ENCODE data around the gene LANCL3. TPM values are rescaled to one million over a fixed set of nuclear protein-coding genes. Genes with fewer than 3 reads are reported as not detected.

LANCL3 gene
- total RNA-seq, 1 experiment from 2014 or later, result 0.03 TPM

DNA sequence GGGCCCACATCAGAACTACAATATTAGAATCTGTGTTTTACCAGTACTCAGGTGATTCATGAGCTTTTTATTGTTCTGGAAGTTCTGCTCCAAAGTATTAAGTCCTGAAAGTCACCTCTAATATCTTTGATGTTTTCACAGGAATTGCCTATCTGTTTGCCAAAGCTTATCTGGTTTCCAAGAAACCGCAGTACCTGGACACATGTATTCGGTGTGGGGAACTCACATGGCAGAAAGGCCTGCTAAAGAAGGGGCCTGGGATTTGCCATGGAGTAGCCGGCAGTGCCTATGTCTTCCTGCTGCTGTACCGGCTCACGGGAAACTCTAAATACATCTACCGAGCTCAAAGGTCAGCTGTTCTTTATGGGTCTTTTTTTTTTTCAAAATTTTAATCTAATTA is 95.7 kb downstream of the LANCL3 start:
- Histone ChIP-seq H3K27me3 (ENCODE audit: control insufficient read depth, insufficient read depth, low read length) (no peaks in the 10 kb centered on the region), H3K36me3 (ENCODE audit: control insufficient read depth, insufficient read depth, low read length) (no peaks in the 10 kb centered on the region), H3K9me3 (ENCODE audit: control insufficient read depth, insufficient read depth, low read depth, low read length) (no peaks in the 10 kb centered on the region), H3K27ac (ENCODE audit: low read length) (no peak overlapping the region), H3K4me3 (ENCODE audit: low read depth in 2 of 2, low read length in 2 of 2) (no peak overlapping the region), H3K4me1 (ENCODE audit: control insufficient read depth, insufficient read depth, low read length) (no peaks in the 10 kb centered on the region)
- in situ Hi-C loops (cut with HindIII; ENCODE audit: low pct_unique_long_range_greater_than_20kb, low sequenced_read_pairs), result no loop called here
- ATAC-seq (no peak), DNase-seq (ENCODE audit: low read depth, low spot score) (no peak)
- POLR2A ChIA-PET, result no interaction called here
- CTCF ChIA-PET, result no interaction called here
- TF ChIP-seq POLR2AphosphoS5 (IDR thresholded peaks at IDR 0.05; ENCODE audit: low read depth, low read length) (no peak), TCF7L2 (IDR thresholded peaks at IDR 0.05; ENCODE audit: low read depth, low read length) (no peak), SIN3A (IDR thresholded peaks at IDR 0.05; ENCODE audit: borderline replicate concordance, insufficient read depth, low read depth, low read length) (no peak)
- TF ChIP-seq, protein P1, sequence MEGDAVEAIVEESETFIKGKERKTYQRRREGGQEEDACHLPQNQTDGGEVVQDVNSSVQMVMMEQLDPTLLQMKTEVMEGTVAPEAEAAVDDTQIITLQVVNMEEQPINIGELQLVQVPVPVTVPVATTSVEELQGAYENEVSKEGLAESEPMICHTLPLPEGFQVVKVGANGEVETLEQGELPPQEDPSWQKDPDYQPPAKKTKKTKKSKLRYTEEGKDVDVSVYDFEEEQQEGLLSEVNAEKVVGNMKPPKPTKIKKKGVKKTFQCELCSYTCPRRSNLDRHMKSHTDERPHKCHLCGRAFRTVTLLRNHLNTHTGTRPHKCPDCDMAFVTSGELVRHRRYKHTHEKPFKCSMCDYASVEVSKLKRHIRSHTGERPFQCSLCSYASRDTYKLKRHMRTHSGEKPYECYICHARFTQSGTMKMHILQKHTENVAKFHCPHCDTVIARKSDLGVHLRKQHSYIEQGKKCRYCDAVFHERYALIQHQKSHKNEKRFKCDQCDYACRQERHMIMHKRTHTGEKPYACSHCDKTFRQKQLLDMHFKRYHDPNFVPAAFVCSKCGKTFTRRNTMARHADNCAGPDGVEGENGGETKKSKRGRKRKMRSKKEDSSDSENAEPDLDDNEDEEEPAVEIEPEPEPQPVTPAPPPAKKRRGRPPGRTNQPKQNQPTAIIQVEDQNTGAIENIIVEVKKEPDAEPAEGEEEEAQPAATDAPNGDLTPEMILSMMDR (IDR thresholded peaks at IDR 0.05), result no peak
- TF ChIP-seq, protein P2, sequence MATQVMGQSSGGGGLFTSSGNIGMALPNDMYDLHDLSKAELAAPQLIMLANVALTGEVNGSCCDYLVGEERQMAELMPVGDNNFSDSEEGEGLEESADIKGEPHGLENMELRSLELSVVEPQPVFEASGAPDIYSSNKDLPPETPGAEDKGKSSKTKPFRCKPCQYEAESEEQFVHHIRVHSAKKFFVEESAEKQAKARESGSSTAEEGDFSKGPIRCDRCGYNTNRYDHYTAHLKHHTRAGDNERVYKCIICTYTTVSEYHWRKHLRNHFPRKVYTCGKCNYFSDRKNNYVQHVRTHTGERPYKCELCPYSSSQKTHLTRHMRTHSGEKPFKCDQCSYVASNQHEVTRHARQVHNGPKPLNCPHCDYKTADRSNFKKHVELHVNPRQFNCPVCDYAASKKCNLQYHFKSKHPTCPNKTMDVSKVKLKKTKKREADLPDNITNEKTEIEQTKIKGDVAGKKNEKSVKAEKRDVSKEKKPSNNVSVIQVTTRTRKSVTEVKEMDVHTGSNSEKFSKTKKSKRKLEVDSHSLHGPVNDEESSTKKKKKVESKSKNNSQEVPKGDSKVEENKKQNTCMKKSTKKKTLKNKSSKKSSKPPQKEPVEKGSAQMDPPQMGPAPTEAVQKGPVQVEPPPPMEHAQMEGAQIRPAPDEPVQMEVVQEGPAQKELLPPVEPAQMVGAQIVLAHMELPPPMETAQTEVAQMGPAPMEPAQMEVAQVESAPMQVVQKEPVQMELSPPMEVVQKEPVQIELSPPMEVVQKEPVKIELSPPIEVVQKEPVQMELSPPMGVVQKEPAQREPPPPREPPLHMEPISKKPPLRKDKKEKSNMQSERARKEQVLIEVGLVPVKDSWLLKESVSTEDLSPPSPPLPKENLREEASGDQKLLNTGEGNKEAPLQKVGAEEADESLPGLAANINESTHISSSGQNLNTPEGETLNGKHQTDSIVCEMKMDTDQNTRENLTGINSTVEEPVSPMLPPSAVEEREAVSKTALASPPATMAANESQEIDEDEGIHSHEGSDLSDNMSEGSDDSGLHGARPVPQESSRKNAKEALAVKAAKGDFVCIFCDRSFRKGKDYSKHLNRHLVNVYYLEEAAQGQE (IDR thresholded peaks at IDR 0.05; ENCODE audit: insufficient read depth in 1 of 2, low read depth in 2 of 2, low read length in 1 of 2), result no peak
- BruUV-seq (replicated peaks), result no TSS peak
- intact Hi-C loops (cut with micrococcal nuclease; ENCODE audit: unreplicated experiment), result no loop called here

DNA sequence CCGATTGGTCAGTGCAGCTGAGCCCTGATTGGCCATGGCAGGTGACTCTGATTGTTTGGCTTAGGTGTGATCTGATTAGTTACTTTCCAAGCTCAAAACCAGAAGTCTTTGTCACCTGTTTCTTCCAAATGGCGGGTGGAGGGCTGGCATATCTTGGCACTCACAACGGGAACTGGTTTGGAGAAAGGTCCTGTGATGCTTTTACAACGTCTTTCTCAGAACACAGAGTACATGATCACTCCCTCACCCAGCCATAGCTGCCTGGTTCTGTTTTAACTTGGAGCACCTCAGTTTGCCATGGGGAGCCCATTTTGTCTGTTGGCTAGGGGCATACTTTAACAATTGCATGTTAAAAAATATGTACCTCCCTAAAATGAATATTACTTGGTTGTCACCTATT is 101.1 kb downstream of the LANCL3 start:
- BruUV-seq (replicated peaks), result no TSS peak
- intact Hi-C loops (cut with micrococcal nuclease; ENCODE audit: unreplicated experiment), result no loop called here

More for the DNA sequence above, 101.1 kb downstream of the LANCL3 start:
- TF ChIP-seq SIN3A (IDR thresholded peaks at IDR 0.05; ENCODE audit: borderline replicate concordance, insufficient read depth, low read depth, low read length) (no peak), POLR2AphosphoS5 (IDR thresholded peaks at IDR 0.05; ENCODE audit: low read depth, low read length) (no peak), TCF7L2 (IDR thresholded peaks at IDR 0.05; ENCODE audit: low read depth, low read length) (no peak)
- TF ChIP-seq, protein P1 (IDR thresholded peaks at IDR 0.05), result no peak
- TF ChIP-seq, protein P2 (IDR thresholded peaks at IDR 0.05; ENCODE audit: insufficient read depth in 1 of 2, low read depth in 2 of 2, low read length in 1 of 2), result no peak
- H3K36me3 ChIP-seq (ENCODE audit: control insufficient read depth, insufficient read depth, low read length), result no peaks in the 10 kb centered on the region
- ChIA-PET CTCF (no interaction called here), POLR2A (no interaction called here)
- in situ Hi-C loops (cut with HindIII; ENCODE audit: low pct_unique_long_range_greater_than_20kb, low sequenced_read_pairs), result no loop called here
- no peaks in the 10 kb centered on the region for H3K9me3 ChIP-seq (ENCODE audit: control insufficient read depth, insufficient read depth, low read depth, low read length)
- DNase-seq (ENCODE audit: low read depth, low spot score) (no peak), ATAC-seq (no peak)
- no peak overlapping the region for H3K4me3 ChIP-seq (ENCODE audit: low read depth in 2 of 2, low read length in 2 of 2)
- H3K27ac ChIP-seq (ENCODE audit: low read length), result no peak overlapping the region
- H3K27me3 ChIP-seq (ENCODE audit: control insufficient read depth, insufficient read depth, low read length), result no peaks in the 10 kb centered on the region
- no peaks in the 10 kb centered on the region for H3K4me1 ChIP-seq (ENCODE audit: control insufficient read depth, insufficient read depth, low read length)

Data from Panc1 (cell line).